Uterus (tissue), 2 donors: ENCODE data around the gene PRAMEF18.
"Not testable (repeated sequence)": the region's sequence is repeated elsewhere in the genome, so short reads cannot be mapped to it uniquely, and the experiment has no call there.

ENCODE experiments used
- POLR2A ChIP-seq, 2 donors: fragments of 450-650 bp; IDR thresholded peaks; one replicate each; pipeline ENCODE4 v1.6.1; 2016; ENCODE audit warnings: antibody characterized with exemption in 2 of 2, mild to moderate bottlenecking in 1 of 2, moderate library complexity in 1 of 2
- TF ChIP-seq, protein P1 (sequence below), 4 experiments: fragments of 200-600 bp in 2 of 4; fragments of 450-650 bp in 2 of 4; sonication (generic) in 2 of 4; IDR thresholded peaks; one replicate each; pipeline ENCODE4 v1.5.1; 2016 to 2019; ENCODE audit warnings: antibody characterized with exemption in 4 of 4, mild to moderate bottlenecking in 2 of 4, moderate library complexity in 1 of 4

DNA sequence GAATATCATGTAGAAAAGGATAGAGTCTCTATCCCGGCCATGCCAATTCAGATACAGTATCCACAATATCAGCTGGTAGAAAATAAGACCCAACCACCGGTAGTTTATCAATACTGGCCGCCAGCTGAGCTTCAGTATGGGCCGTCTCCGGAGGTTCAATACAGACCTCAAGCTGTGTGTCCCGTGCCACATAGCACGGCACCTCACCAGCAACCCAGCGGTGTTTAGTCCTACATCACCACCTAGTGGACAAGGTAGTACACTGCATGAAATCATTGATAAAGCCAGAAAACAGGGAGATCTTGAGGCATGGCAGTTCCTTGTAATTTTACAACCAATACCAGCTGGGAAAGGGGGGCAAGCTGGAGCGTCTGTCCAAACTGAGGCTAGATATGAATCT lies 17.2 kb downstream of the PRAMEF18 start:
- TF ChIP-seq, protein P1, sequence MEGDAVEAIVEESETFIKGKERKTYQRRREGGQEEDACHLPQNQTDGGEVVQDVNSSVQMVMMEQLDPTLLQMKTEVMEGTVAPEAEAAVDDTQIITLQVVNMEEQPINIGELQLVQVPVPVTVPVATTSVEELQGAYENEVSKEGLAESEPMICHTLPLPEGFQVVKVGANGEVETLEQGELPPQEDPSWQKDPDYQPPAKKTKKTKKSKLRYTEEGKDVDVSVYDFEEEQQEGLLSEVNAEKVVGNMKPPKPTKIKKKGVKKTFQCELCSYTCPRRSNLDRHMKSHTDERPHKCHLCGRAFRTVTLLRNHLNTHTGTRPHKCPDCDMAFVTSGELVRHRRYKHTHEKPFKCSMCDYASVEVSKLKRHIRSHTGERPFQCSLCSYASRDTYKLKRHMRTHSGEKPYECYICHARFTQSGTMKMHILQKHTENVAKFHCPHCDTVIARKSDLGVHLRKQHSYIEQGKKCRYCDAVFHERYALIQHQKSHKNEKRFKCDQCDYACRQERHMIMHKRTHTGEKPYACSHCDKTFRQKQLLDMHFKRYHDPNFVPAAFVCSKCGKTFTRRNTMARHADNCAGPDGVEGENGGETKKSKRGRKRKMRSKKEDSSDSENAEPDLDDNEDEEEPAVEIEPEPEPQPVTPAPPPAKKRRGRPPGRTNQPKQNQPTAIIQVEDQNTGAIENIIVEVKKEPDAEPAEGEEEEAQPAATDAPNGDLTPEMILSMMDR (IDR thresholded peaks at IDR 0.05): not testable (repeated sequence)
- not testable (repeated sequence) for TF ChIP-seq POLR2A (IDR thresholded peaks at IDR 0.05)
